H9 (cell line): ENCODE data around the gene SPTBN2. TPM values are rescaled to one million over a fixed set of nuclear protein-coding genes. Genes with fewer than 3 reads are reported as not detected.

Experiments used
- DNase-seq: peaks from one replicate; pipeline ENCODE4 v3.0.0-alpha.2; 2017
- H2AFZ ChIP-seq: one replicate; pipeline ENCODE4 v1.6.1; 2013; ENCODE audit warnings: mild to moderate bottlenecking, low read length, control low read depth, moderate library complexity
- H2AK5ac ChIP-seq: 2 replicates; pipeline ENCODE4 v1.6.1; 2013; ENCODE audit warnings: low read length, control low read depth, mixed read lengths; ENCODE audit not compliant: insufficient read length
- H2BK120ac ChIP-seq: one replicate; pipeline ENCODE4 v1.6.1; 2013; ENCODE audit warnings: low read depth, mild to moderate bottlenecking, low read length, control low read depth, inconsistent platforms; ENCODE audit not compliant: poor library complexity, severe bottlenecking
- H2BK12ac ChIP-seq: 2 replicates; pipeline ENCODE4 v1.6.1; 2013; ENCODE audit warnings: low read length, control low read depth, mixed read lengths, low read depth; ENCODE audit not compliant: insufficient read length
- H2BK15ac ChIP-seq: 2 replicates; pipeline ENCODE4 v1.6.1; 2013; ENCODE audit warnings: low read depth, low read length, control low read depth
- H2BK20ac ChIP-seq: one replicate; pipeline ENCODE4 v1.6.1; 2013; ENCODE audit warnings: low read depth, mild to moderate bottlenecking, low read length, control low read depth, inconsistent platforms; ENCODE audit not compliant: poor library complexity, severe bottlenecking
- H2BK5ac ChIP-seq: 2 replicates; pipeline ENCODE4 v1.6.1; 2013; ENCODE audit warnings: low read length, control low read depth, mixed read lengths; ENCODE audit not compliant: insufficient read length
- H3K14ac ChIP-seq: 2 replicates; pipeline ENCODE4 v1.6.1; 2013; ENCODE audit warnings: low read length, control low read depth; ENCODE audit not compliant: insufficient read depth
- H3K18ac ChIP-seq: 2 replicates; pipeline ENCODE4 v1.6.1; 2013; ENCODE audit warnings: low read depth, mild to moderate bottlenecking, mixed read lengths, low read length, control low read depth; ENCODE audit not compliant: insufficient read length
- H3K23ac ChIP-seq: 2 replicates; pipeline ENCODE4 v1.6.1; 2013; ENCODE audit warnings: low read length, control low read depth, mixed read lengths, low read depth; ENCODE audit not compliant: insufficient read length
- H3K23me2 ChIP-seq: 2 replicates; pipeline ENCODE4 v1.6.1; 2013; ENCODE audit warnings: low read depth, mild to moderate bottlenecking, mixed read lengths, low read length, control low read depth; ENCODE audit not compliant: insufficient read length, poor library complexity, severe bottlenecking
- H3K27ac ChIP-seq: 2 replicates; pipeline ENCODE4 v1.5.1; 2013; ENCODE audit warnings: low read length, control low read depth, mixed read lengths, low read depth; ENCODE audit not compliant: insufficient read length
- H3K27me3 ChIP-seq: 2 replicates; pipeline ENCODE4 v1.6.1; 2013; ENCODE audit warnings: low read length, control low read depth, inconsistent platforms; ENCODE audit not compliant: insufficient read depth
- H3K4ac ChIP-seq: 2 replicates; pipeline ENCODE4 v1.6.1; 2013; ENCODE audit warnings: low read depth, mild to moderate bottlenecking, control low read depth, inconsistent platforms, low read length, moderate library complexity
- H3K4me1 ChIP-seq: 2 replicates; pipeline ENCODE4 v1.6.1; 2013; ENCODE audit warnings: low read length, control low read depth, inconsistent platforms; ENCODE audit not compliant: insufficient read depth
- H3K4me2 ChIP-seq: 2 replicates; pipeline ENCODE4 v1.6.1; 2013; ENCODE audit warnings: low read length, control low read depth, mixed read lengths; ENCODE audit not compliant: insufficient read length, insufficient read depth
- H3K56ac ChIP-seq: 2 replicates; pipeline ENCODE4 v1.6.1; 2013; ENCODE audit warnings: low read depth, mild to moderate bottlenecking, mixed read lengths, low read length, control low read depth; ENCODE audit not compliant: insufficient read length
- H3K79me1 ChIP-seq: 2 replicates; pipeline ENCODE4 v1.6.1; 2013; ENCODE audit warnings: low read depth, mild to moderate bottlenecking, moderate library complexity, low read length, control low read depth, inconsistent platforms; ENCODE audit not compliant: insufficient read depth, poor library complexity, severe bottlenecking
- H3K79me2 ChIP-seq: 2 replicates; pipeline ENCODE4 v1.6.1; 2013; ENCODE audit warnings: low read length, control low read depth, inconsistent platforms; ENCODE audit not compliant: insufficient read depth
- H3K9ac ChIP-seq: 2 replicates; pipeline ENCODE4 v1.6.1; 2013; ENCODE audit warnings: low read length, control low read depth, mixed read lengths; ENCODE audit not compliant: insufficient read length; ENCODE audit errors: extremely low read depth
- H3K9me3 ChIP-seq: one replicate; pipeline ENCODE4 v1.6.1; 2013; ENCODE audit warnings: low read depth, low read length, inconsistent platforms; ENCODE audit not compliant: control insufficient read depth
- H3T11ph ChIP-seq: one replicate; pipeline ENCODE4 v1.6.1; 2013; ENCODE audit warnings: mild to moderate bottlenecking, low read length, control low read depth, inconsistent platforms
- H4K20me1 ChIP-seq: one replicate; pipeline ENCODE4 v1.6.1; 2013; ENCODE audit not compliant: control insufficient read depth, insufficient read length, insufficient read depth
- H4K5ac ChIP-seq: 2 replicates; pipeline ENCODE4 v1.6.1; 2013; ENCODE audit warnings: low read depth, mild to moderate bottlenecking, mixed read lengths, low read length, control low read depth; ENCODE audit not compliant: insufficient read length
- H4K8ac ChIP-seq: replicated peaks from 2 replicates; pipeline ENCODE4 v1.6.1; 2013; ENCODE audit warnings: low read length, control low read depth, mixed read lengths, low read depth; ENCODE audit not compliant: insufficient read length
- H4K91ac ChIP-seq: 2 replicates; pipeline ENCODE4 v1.6.1; 2013; ENCODE audit warnings: low read depth, mild to moderate bottlenecking, moderate library complexity, mixed read lengths, low read length, control low read depth; ENCODE audit not compliant: insufficient read length
- H3K27ac Mint-ChIP-seq, 3 experiments: 2 replicates in 2 of 3; 3 replicates in 1 of 3; pipeline ENCODE4 v1.8.0; 2020 to 2021; ENCODE audit warnings: mixed read lengths in 3 of 3, mild to moderate bottlenecking in 1 of 3, moderate library complexity in 1 of 3
- H3K27me3 Mint-ChIP-seq: 2 replicates; pipeline ENCODE4 v1.8.0; 2021; ENCODE audit warnings: low read depth, mild to moderate bottlenecking, moderate library complexity, mixed read lengths
- H3K36me3 Mint-ChIP-seq, 3 experiments: 2 replicates in 2 of 3; 3 replicates in 1 of 3; pipeline ENCODE4 v1.8.0; 2020 to 2021; ENCODE audit warnings: low read depth in 3 of 3, mixed read lengths in 3 of 3; ENCODE audit not compliant: insufficient read depth in 1 of 3
- H3K4me1 Mint-ChIP-seq, 2 experiments: 2 replicates each; pipeline ENCODE4 v1.8.0; 2020; ENCODE audit warnings: mixed read lengths in 2 of 2
- H3K4me3 Mint-ChIP-seq, 2 experiments: 2 replicates in 1 of 2; 3 replicates in 1 of 2; pipeline ENCODE4 v1.8.0; 2020 to 2021; ENCODE audit warnings: mild to moderate bottlenecking in 2 of 2, mixed read lengths in 2 of 2, moderate library complexity in 1 of 2
- H3K9me3 Mint-ChIP-seq, 2 experiments: 2 replicates in 1 of 2; 3 replicates in 1 of 2; pipeline ENCODE4 v1.8.0; 2020; ENCODE audit warnings: mild to moderate bottlenecking in 2 of 2, mixed read lengths in 2 of 2, moderate library complexity in 1 of 2
- WGBS: extraction: QIAGEN DNeasy Blood & Tissue Kit; methylation state at CpG from one replicate; pipeline ENCODE4 v1.1.7; 2013; ENCODE audit warnings: missing lambda C conversion rate, low lambda C conversion rate, mixed read lengths; ENCODE audit not compliant: insufficient read length; ENCODE audit errors: extremely low coverage; 5-methylcytosine and 5-hydroxymethylcytosine counted together
- total RNA-seq: library from RNA; stranded (reverse); gene quantifications from 2 replicates; pipeline ENCODE4 v1.2.1, GENCODE V29; 2021
- TF ChIP-seq, protein P1 (sequence below): fragments of 200-600 bp; sonication (generic); conservative IDR thresholded peaks from 3 replicates; pipeline ENCODE4 v1.8.0; 2021; ENCODE audit warnings: antibody characterized with exemption, mild to moderate bottlenecking

SPTBN2 gene
- total RNA-seq, 1 experiment from 2014 or later, result 80.4 TPM

DNA sequence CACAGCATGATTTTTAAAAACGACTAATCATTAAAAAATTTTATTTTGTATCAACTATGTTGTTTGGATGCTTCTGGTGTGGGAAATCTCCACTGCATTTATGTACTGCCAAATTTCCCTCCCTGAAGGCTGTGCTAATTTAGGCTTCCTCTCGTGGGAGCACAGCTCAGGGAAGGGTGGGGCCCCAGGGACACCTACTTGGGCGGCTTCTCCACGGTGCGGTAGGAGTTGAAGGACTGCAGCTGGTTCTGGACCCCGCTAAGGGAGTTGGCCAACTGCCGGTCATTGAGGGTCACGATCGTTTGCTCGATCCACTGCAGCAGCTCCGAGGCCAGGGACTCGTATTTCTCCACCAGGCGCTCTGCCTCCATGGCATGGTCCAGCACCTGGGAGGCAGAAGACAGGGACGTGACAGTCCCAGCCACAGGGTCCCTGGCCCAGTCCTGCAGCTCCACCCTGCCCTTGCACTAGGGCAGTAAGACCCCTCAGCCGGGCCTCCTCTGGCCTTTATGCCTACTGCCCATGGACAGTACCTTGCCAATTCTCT lies 18.6 kb downstream of the SPTBN2 start:
- no peak overlapping the region for H3K4me3 Mint-ChIP-seq

More for the DNA sequence above, 18.6 kb downstream of the SPTBN2 start:
- H3K27ac ChIP-seq, result no peak overlapping the region
- H3K9me3 ChIP-seq, result no peaks in the 10 kb centered on the region
- no peak overlapping the region for H4K8ac ChIP-seq
- H3T11ph ChIP-seq, result no peak overlapping the region
- H3K9ac ChIP-seq, result no peak overlapping the region
- no peak overlapping the region for H4K91ac ChIP-seq
- no peak overlapping the region for H3K4me2 ChIP-seq
- H3K23me2 ChIP-seq, result no peaks in the 10 kb centered on the region
- Mint-ChIP-seq H3K4me1 (no peaks in the 10 kb centered on the region), H3K27me3 (no peaks in the 10 kb centered on the region), H3K36me3 (peaks cover 33 to 94% (median 82%) of the 10 kb centered on the region in 3 experiments; a peak in 6 of 7 replicates), H3K9me3 (no peaks in the 10 kb centered on the region), H3K27ac (no peak overlapping the region)
- DNase-seq, result no peak
- no peak overlapping the region for H2BK12ac ChIP-seq
- no peak overlapping the region for H3K18ac ChIP-seq
- H3K79me2 ChIP-seq, result no peaks in the 10 kb centered on the region
- no peak overlapping the region for H2BK15ac ChIP-seq
- H3K4me1 ChIP-seq, result no peaks in the 10 kb centered on the region
- no peak overlapping the region for H2AFZ ChIP-seq
- no peak overlapping the region for H3K14ac ChIP-seq
- H2BK20ac ChIP-seq, result no peak overlapping the region
- H2BK5ac ChIP-seq, result no peak overlapping the region
- WGBS, result no CpG with 5 or more reads among the region's 15 CpGs
- TF ChIP-seq, protein P1, sequence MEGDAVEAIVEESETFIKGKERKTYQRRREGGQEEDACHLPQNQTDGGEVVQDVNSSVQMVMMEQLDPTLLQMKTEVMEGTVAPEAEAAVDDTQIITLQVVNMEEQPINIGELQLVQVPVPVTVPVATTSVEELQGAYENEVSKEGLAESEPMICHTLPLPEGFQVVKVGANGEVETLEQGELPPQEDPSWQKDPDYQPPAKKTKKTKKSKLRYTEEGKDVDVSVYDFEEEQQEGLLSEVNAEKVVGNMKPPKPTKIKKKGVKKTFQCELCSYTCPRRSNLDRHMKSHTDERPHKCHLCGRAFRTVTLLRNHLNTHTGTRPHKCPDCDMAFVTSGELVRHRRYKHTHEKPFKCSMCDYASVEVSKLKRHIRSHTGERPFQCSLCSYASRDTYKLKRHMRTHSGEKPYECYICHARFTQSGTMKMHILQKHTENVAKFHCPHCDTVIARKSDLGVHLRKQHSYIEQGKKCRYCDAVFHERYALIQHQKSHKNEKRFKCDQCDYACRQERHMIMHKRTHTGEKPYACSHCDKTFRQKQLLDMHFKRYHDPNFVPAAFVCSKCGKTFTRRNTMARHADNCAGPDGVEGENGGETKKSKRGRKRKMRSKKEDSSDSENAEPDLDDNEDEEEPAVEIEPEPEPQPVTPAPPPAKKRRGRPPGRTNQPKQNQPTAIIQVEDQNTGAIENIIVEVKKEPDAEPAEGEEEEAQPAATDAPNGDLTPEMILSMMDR, result no peak
- no peak overlapping the region for H2AK5ac ChIP-seq
- H2BK120ac ChIP-seq, result no peak overlapping the region
- H3K56ac ChIP-seq, result no peak overlapping the region
- no peak overlapping the region for H3K23ac ChIP-seq
- no peaks in the 10 kb centered on the region for H3K27me3 ChIP-seq
- H4K5ac ChIP-seq, result no peak overlapping the region
- H4K20me1 ChIP-seq, result no peaks in the 10 kb centered on the region
- H3K4ac ChIP-seq, result no peak overlapping the region
- no peaks in the 10 kb centered on the region for H3K79me1 ChIP-seq
